GM18861 (cell line): ENCODE data around the gene ZNF462.

ENCODE experiments used
- ATAC-seq: cut with Tn5 transposase; IDR thresholded peaks from one replicate; pipeline ENCODE4 v1.9.1; 2021; ENCODE audit not compliant: unreplicated experiment

The ZNF462 gene

GRCh38 chr9:107000218-107000617 is 137.3 kb downstream of the ZNF462 start:
- ATAC-seq, result no peak

DNA sequence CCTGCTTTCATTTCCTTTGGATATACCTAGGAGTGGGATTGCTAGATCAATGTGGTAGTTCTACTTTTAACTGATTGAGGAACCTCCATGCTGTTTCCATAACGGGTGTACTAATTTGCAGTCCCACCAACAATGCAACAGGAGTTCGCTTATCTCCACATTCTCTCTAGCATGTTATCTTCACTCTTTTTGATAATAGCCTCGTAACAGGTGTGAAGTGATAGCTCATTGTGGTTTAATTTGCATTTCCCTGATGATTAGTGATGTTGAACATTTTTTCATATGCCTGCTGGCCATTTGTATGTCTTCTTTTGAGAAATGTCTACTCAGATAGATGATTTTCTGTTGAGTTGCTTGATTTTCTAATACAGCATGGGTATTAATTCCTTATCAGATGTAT is 142.2 kb downstream of the ZNF462 start:
- ATAC-seq, result no peak

- ATAC-seq, result no peak
Observed at GRCh38 chr9:107007402-107007801, 144.4 kb downstream of the ZNF462 start.

GRCh38 chr9:107008011-107008410 is 145.0 kb downstream of the ZNF462 start:
- ATAC-seq, result no peak

DNA sequence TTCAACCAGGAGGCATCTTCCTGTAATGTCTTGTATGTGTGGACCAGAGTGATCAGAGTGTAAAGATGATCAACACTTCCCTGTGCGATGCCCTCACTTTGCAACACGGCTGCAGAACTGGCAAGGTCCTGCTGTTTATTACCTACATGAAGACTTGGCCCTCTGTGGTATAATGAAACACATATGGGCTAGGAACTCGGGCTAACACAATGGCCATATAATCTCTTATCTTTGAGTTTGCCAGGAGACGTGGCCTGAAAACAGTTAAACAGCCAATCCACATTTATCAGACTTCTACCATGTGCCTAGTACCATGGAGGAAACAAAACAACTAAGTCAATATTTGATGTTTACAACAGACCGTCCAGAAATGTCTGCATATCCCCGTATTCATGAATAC is 145.5 kb downstream of the ZNF462 start:
- no peak for ATAC-seq

DNA sequence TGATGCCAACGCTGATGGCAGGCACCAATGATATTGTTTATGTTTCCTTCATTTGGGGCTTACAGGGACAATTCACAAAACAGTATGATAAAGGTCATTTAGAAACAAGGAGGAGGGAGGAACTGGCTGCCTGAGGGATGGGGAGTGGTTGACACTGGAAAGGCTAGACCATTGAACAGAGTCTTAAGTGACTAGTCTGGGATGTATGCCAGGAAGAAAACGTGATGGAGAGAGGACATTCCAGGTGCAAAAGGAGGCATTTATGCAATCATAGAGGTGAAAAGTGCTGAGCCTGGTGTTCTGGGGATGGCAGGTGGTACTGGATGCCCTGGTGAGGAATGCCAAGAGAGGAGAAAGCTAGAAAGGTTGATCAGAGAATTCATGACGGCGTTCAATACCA is 153.4 kb downstream of the ZNF462 start:
- no peak for ATAC-seq

DNA sequence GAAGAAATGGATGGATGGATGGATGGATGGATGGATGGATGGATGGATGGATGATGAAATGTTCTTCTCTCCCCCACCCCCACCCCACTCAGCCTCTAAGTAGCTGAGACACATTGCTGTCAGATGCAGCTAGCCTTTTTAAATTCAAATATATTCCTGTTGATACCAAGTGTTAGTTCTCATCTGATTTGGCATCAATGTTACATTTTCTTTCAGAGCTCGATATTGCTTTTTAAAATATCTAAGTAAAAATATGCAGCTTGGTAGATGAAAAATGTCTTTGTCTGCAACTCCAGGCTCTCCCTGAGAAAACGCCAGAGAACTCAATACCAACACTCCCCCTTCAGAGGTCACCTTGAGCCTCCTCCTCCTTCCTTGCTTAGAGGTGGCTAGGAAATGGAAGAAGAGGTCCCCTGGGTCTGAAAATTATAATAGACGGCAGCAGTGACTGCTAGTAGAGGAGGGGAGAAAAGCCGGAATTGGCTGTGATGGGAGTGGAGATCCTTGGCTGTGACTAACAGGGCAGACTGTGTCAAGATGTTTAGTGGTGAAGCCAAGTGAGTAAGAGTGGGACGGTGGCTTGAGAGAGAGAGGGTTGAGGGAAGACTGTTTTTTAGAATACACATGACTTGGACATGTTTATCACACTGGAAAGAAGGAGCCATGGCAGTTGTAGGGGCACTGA is 156.0 kb downstream of the ZNF462 start:
- no peak for ATAC-seq

- ATAC-seq, result no peak
Observed at GRCh38 chr9:107020040-107020530, 157.1 kb downstream of the ZNF462 start.

DNA sequence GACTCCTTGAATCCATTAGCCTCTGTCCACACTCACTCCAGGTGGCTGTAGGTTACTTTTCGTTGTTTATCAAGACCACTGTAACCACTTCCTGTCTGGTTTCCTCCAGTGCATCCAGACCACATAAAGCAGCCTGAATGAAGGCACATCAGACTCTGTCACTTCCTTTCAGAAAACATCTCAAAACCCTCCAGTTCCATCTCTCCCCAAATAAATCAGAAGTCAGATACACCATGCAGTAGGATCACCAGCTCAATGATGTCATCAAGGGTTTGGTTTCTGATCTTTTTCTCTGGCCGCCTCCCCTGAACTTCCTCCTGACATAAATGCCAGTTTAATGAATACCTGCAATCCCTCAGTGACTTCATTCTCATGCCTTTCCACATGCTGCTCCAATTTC is 161.2 kb downstream of the ZNF462 start:
- ATAC-seq, result peak; percentile 84

DNA sequence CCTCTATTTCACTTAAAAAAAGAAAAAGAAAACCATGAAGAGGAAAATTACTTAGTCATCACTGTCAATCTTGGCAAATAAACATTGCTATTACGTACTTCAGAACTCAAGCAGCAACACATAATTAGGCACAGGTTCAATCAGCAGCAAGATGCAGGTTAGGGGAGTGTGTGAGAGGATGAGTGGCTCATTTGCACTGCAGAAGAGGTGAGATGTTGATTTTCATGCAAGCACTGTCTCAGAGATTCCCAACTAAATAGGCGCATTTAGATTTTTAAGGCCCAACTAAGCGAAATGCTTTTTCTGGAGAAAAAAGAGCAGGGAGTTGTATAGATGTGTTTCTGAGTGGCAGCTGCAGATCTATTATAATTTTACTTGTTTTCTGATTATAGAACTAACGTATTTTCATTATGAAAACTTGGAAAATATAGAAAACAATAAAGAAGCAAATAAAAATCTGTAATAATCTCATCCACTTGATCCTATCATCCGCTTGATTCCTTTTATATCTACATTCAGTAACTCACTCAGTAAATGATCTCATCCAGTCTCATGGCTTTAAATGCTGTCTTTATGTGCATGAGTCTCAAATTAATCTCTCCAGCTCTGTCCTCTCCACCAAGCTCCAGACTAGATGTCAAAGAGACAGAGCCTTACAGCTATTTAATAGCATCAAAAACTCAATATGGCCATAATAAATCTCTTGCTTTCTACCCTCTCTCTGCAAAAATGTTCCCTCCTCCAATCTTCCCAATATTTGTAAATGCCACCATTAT is 162.5 kb downstream of the ZNF462 start:
- no peak for ATAC-seq

GRCh38 chr9:107029146-107029545 is 166.2 kb downstream of the ZNF462 start:
- no peak for ATAC-seq

- ATAC-seq, result no peak
Observed at GRCh38 chr9:107033966-107034365, 171.0 kb downstream of the ZNF462 start.

- no peak for ATAC-seq
Observed at GRCh38 chr9:107034831-107035230, 171.9 kb downstream of the ZNF462 start.

DNA sequence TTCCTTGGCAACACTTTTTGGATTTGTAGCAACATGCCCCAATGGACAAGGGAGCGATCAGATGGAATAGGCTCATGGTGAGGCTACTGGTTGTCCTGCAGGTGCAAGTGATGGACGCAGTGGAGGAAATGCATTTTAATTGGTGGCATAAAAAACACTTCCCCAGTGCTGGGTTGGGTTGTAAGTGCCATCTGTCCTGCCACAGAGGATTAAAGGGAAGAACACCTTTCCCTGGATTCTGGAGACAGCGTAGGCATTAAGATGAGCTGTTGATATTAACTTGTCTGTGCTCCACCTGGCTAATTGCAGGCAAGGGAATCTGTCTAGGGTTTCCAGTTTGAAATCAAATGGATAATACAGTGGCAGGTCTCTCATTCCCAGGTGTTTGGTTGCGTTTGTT is 173.4 kb downstream of the ZNF462 start:
- ATAC-seq, result no peak

DNA sequence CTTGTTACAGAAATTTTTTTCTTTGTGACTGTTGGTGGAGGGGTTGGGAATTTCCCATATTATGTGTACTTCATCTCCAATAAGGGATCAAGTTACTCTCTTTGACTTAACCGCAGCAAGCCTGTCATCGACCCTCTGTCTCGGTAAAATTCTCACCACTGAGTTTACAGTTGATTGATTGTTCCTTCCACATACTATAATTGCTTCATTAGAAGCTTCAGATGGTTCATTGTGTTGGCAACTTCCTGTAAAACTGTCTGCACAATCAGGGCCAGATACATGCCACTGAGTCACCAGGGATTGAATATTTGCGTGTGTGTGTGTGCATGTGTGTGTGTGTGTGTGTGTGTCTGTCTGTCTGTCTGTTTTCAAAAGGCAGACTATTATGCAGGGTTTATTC is 176.6 kb downstream of the ZNF462 start:
- no peak for ATAC-seq

- no peak for ATAC-seq
Observed at GRCh38 chr9:107042606-107043005, 179.6 kb downstream of the ZNF462 start.

DNA sequence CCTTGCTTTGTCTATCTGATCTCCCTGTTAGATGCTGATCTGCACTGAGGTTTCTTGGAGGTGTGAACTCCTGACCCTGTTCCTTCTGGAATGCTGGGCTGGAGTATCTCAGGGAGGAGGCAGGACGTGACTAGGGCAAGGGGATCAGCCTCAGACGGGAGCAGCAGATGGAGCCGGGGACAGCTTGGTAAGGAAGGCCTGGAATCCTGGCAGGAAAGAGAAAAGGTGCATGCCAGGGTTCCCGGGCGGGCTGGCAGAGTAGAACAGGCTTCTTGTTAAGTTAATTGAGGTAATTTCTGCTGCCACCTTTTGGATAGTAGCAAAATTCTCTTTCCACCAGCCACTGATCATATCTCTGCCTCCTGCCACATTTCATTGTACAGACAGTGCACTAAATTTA is 180.9 kb downstream of the ZNF462 start:
- no peak for ATAC-seq

DNA sequence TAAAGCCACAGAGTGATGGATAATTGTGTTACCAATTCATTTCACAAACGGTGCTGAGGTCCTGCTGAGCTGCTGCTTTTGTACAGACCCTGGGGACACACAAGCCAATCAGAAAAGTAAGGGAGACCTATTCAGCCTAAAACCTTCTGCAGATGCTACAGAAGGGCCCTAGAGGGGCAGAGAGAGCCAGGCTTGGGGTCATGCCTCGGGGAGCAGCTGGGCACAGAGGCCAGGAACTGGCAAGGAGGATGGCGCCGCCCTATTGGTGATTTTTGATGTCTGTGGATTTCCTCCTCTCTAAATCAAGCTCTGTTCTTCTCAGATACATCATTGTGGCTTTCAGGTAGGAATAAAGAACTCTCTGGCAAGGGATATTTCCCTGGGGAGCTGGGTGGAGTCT is 181.9 kb downstream of the ZNF462 start:
- ATAC-seq, result no peak

DNA sequence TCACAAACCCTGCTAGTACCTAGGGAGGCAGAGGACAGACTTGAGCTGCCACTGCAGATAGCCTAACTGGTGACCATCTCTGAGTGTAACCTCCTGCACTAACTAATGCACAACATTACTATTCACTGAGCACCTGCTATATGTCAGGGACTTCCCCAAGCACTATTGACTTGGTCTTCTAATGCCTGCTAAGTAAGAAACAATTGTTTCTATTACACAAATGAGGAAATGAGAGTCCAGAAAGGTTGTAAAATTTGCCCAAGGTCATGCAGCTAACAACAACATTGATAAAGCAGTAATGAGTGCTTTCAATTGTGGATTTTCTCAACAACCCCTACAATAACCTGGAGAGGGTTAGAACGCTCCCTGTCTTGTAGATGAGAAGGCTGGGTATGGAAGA is 183.7 kb downstream of the ZNF462 start:
- ATAC-seq, result peak; percentile 96

GRCh38 chr9:107049046-107049802 is 186.3 kb downstream of the ZNF462 start:
- ATAC-seq, result no peak

DNA sequence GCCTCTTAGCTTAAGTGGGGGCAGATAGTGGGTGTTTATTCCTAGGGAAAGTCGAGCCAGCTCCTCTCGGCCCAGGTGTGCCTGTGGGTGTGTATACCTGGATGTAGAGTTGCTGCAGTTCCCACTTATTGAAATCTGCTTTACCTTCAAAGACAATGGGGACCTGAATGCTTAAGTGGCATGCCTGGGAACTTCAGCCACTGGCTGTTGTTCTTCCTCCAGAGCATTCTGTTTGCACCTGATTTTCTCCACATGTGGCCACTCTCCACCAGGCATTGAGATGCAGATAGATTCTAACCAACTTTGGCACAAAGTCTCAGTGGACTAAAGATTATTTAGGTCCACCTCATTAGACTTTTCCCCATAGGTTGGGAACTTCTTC is 186.8 kb downstream of the ZNF462 start:
- ATAC-seq, result no peak

DNA sequence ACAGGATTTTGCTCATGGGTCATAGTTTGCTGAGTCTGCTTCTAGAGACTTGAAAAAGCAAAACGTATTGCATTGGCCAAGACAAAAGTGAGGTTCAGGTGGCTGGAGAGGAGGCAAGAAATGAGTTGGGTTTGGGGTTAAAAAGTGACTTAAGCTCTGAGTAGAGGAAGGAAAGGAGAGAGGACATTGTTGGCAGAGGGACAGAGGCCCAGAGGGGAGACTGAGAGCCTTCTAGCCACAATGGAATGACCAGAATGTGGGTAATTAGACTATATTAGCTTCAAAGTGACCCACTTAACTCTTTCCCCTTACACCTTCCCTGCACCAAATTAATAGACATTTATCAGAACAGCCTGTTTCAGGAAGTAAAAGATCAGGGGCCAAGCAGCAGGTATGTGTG is 188.4 kb downstream of the ZNF462 start:
- ATAC-seq, result no peak
